Keratinocyte (primary cell): ENCODE data around the gene KIF25. TPM values are rescaled to one million over a fixed set of nuclear protein-coding genes. Genes with fewer than 3 reads are reported as not detected.

Experiments used
- DNase-seq: peaks from one replicate; pipeline ENCODE4 v3.0.0-alpha.2; 2011; ENCODE audit warnings: low read depth, missing footprints, low spot score
- FAIRE-seq: peaks from 2 replicates; lab custom pipeline; 2011; peaks lifted over from hg19 to GRCh38; lab: Jason Lieb, UNC
- H2AFZ ChIP-seq: 2 replicates; pipeline ENCODE4 v1.6.0; 2012; ENCODE audit warnings: low read length, control low read depth, inconsistent platforms; ENCODE audit not compliant: control insufficient read depth
- H3K27ac ChIP-seq: 2 replicates; pipeline ENCODE4 v1.5.1; 2011; ENCODE audit warnings: low read length; ENCODE audit not compliant: control insufficient read depth, insufficient read depth
- H3K27me3 ChIP-seq: 3 replicates; pipeline ENCODE4 v1.6.0; 2011; ENCODE audit warnings: low read length; ENCODE audit not compliant: control insufficient read depth, insufficient read depth; ENCODE audit errors: extremely low read depth
- H3K36me3 ChIP-seq, 2 experiments: 2 replicates in 1 of 2; 3 replicates in 1 of 2; pipeline ENCODE4 v1.5.1; 2011; ENCODE audit warnings: low read length in 2 of 2, mild to moderate bottlenecking in 1 of 2; ENCODE audit not compliant: control insufficient read depth in 2 of 2, insufficient read depth in 2 of 2; ENCODE audit errors: extremely low read depth in 1 of 2
- H3K4me1 ChIP-seq: 3 replicates; pipeline ENCODE4 v1.5.1; 2011; ENCODE audit warnings: low read length; ENCODE audit not compliant: control insufficient read depth, insufficient read depth; ENCODE audit errors: extremely low read depth
- H3K4me2 ChIP-seq: 3 replicates; pipeline ENCODE4 v1.6.0; 2011; ENCODE audit warnings: low read depth, low read length; ENCODE audit not compliant: control insufficient read depth, insufficient read depth; ENCODE audit errors: extremely low read depth
- H3K4me3 ChIP-seq, 3 experiments: fragments of 200-600 bp in 1 of 3; sonication (generic) in 1 of 3; 2 replicates in 2 of 3; 3 replicates in 1 of 3; pipeline ENCODE4 v1.5.1; 2011 to 2016; ENCODE audit warnings: low read length in 3 of 3, mild to moderate bottlenecking in 3 of 3, control low read depth in 2 of 3, inconsistent platforms in 1 of 3, low read depth in 1 of 3, mixed read lengths in 1 of 3, mixed run types in 1 of 3, moderate library complexity in 1 of 3; ENCODE audit not compliant: control insufficient read depth in 2 of 3, insufficient read depth in 2 of 3; ENCODE audit errors: extremely low read depth in 1 of 3
- H3K79me2 ChIP-seq: 2 replicates; pipeline ENCODE4 v1.6.0; 2012; ENCODE audit warnings: low read length; ENCODE audit not compliant: control insufficient read depth, insufficient read depth
- H3K9ac ChIP-seq: 3 replicates; pipeline ENCODE4 v1.6.0; 2011; ENCODE audit warnings: low read length; ENCODE audit not compliant: control insufficient read depth, insufficient read depth; ENCODE audit errors: extremely low read depth
- H3K9me1 ChIP-seq: 3 replicates; pipeline ENCODE4 v1.6.0; 2011; ENCODE audit warnings: low read length; ENCODE audit not compliant: control insufficient read depth, insufficient read depth; ENCODE audit errors: extremely low read depth
- H3K9me3 ChIP-seq: 2 replicates; pipeline ENCODE4 v1.5.1; 2012; ENCODE audit warnings: low read depth, low read length; ENCODE audit not compliant: control insufficient read depth
- H4K20me1 ChIP-seq: 3 replicates; pipeline ENCODE4 v1.6.0; 2011; ENCODE audit warnings: low read length; ENCODE audit not compliant: control insufficient read depth, insufficient read depth; ENCODE audit errors: extremely low read depth
- EZH2 ChIP-seq: IDR thresholded peaks from one replicate; pipeline ENCODE4 v1.6.1; 2012; ENCODE audit warnings: inconsistent platforms, mild to moderate bottlenecking, low read length, moderate library complexity
- dilution Hi-C: fragments of 300-500 bp; cut with MboI; formaldehyde crosslinking; loops from one replicate; pipeline ENCODE4 v1.7.0; 2020; ENCODE audit warnings: low sequenced_read_pairs; ENCODE audit not compliant: extremely low pct_ligation_motif_present
- polyA plus RNA-seq, 5 experiments: library from polyadenylated mRNA; depleted of rRNA in 3 of 5; stranded (reverse) in 3 of 5; stranded (forward) in 1 of 5; unstranded in 1 of 5; fragments of >200 nt; gene quantifications; 1 replicate in 1 of 5; 2 replicates in 3 of 5; 3 replicates in 1 of 5; pipeline versions ENCODE4 v1.2.1 to v1.2.3, GENCODE V29; 2011 to 2012; ENCODE audit warnings: missing spikeins in 2 of 5, low read depth in 1 of 5, low replicate concordance in 1 of 5
- TF ChIP-seq, protein P1 (sequence below), 3 experiments: IDR thresholded peaks in 1 of 3; conservative IDR thresholded peaks in 1 of 3; optimal IDR thresholded peaks in 1 of 3; 2 replicates in 2 of 3; 3 replicates in 1 of 3; pipeline versions ENCODE3 to v1.5.1; 2011; ENCODE audit warnings: low read length in 3 of 3, mild to moderate bottlenecking in 3 of 3, moderate library complexity in 2 of 3, control low read depth in 1 of 3, inconsistent platforms in 1 of 3; ENCODE audit not compliant: insufficient read depth in 2 of 3; ENCODE audit errors: extremely low read depth in 1 of 3

KIF25 gene
- polyA plus RNA-seq, 1 donor (not counting 4 experiments of a cell fraction or from before 2014, with no cell fraction given): not detected

DNA sequence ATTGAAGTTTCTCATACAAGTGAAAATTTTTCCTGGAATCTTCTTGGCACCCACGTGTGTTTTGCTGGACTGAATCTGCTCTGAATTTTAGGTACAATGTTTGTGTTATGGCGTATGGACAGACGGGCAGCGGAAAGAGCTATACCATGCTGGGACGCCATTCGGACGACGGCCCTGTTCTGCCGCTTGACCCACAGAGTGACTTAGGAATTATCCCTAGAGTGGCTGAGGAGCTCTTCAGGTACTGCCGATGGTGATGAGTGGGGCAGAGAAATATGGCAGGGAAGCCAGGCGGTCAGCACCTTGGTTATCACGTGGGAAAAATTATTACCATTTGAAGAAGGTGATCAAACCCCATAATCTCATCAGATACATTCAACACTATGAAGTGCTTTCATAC, 36.3 kb downstream of the KIF25 start:
- H3K9me1 ChIP-seq: no peaks in the 10 kb centered on the region

DNA sequence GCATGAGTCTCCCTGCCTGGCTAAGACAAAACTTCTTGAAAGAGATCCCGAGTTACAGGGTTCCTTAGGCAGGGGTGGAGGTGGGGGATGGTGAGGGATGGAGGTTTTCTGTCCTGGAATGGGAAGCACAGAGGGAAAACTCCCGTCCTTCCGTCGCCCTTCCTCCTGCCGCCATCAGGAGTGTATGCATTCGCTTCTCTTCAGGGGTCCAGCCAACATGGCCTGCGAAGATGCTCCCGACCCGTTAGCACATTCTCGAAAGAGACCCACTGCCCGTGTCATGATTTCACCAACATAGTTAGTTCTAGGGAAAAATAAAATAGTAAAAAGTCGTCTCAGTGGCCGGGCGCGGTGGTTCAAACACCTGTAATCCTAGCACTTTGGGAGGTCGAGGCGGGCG, 37.1 kb downstream of the KIF25 start:
- FAIRE-seq (no peak), DNase-seq (no peak)
- H4K20me1 ChIP-seq: no peaks in the 10 kb centered on the region
- no peak overlapping the region for H2AFZ ChIP-seq
- H3K9me3 ChIP-seq: no peaks in the 10 kb centered on the region
- H3K36me3 ChIP-seq: no peaks in the 10 kb centered on the region
- H3K27me3 ChIP-seq: peaks cover 17% of the 10 kb centered on the region
- no peak overlapping the region for H3K4me2 ChIP-seq
- H3K4me1 ChIP-seq: peaks cover 10% of the 10 kb centered on the region
- H3K9ac ChIP-seq: no peak overlapping the region
- no peaks in the 10 kb centered on the region for H3K9me1 ChIP-seq
- dilution Hi-C loops: no loop called here
- no peaks in the 10 kb centered on the region for H3K79me2 ChIP-seq
- TF ChIP-seq, protein P1, sequence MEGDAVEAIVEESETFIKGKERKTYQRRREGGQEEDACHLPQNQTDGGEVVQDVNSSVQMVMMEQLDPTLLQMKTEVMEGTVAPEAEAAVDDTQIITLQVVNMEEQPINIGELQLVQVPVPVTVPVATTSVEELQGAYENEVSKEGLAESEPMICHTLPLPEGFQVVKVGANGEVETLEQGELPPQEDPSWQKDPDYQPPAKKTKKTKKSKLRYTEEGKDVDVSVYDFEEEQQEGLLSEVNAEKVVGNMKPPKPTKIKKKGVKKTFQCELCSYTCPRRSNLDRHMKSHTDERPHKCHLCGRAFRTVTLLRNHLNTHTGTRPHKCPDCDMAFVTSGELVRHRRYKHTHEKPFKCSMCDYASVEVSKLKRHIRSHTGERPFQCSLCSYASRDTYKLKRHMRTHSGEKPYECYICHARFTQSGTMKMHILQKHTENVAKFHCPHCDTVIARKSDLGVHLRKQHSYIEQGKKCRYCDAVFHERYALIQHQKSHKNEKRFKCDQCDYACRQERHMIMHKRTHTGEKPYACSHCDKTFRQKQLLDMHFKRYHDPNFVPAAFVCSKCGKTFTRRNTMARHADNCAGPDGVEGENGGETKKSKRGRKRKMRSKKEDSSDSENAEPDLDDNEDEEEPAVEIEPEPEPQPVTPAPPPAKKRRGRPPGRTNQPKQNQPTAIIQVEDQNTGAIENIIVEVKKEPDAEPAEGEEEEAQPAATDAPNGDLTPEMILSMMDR (optimal IDR thresholded peaks at IDR 0.05 in 1 of 3, IDR thresholded peaks at IDR 0.05 in 1 of 3, conservative IDR thresholded peaks at IDR 0.05 in 1 of 3; ENCODE audit: extremely low read depth in 1 of 3, insufficient read depth in 2 of 3, low read length in 3 of 3): no peak
- no peak for TF ChIP-seq EZH2
- H3K4me3 ChIP-seq: no peak overlapping the region
- no peak overlapping the region for H3K27ac ChIP-seq

More for the DNA sequence above, 36.3 kb downstream of the KIF25 start:
- H2AFZ ChIP-seq: no peak overlapping the region
- H3K4me1 ChIP-seq: peaks cover 10% of the 10 kb centered on the region
- H3K9ac ChIP-seq: no peak overlapping the region
- DNase-seq (no peak), FAIRE-seq (no peak)
- H4K20me1 ChIP-seq: no peaks in the 10 kb centered on the region
- H3K79me2 ChIP-seq: no peaks in the 10 kb centered on the region
- dilution Hi-C loops: no loop called here
- H3K4me2 ChIP-seq: no peak overlapping the region
- no peaks in the 10 kb centered on the region for H3K9me3 ChIP-seq
- peaks cover 17% of the 10 kb centered on the region for H3K27me3 ChIP-seq
- H3K4me3 ChIP-seq: no peak overlapping the region
- TF ChIP-seq EZH2: no peak
- TF ChIP-seq, protein P1 (optimal IDR thresholded peaks at IDR 0.05 in 1 of 3, IDR thresholded peaks at IDR 0.05 in 1 of 3, conservative IDR thresholded peaks at IDR 0.05 in 1 of 3; ENCODE audit: extremely low read depth in 1 of 3, insufficient read depth in 2 of 3, low read length in 3 of 3): no peak
- H3K36me3 ChIP-seq: no peaks in the 10 kb centered on the region
- no peak overlapping the region for H3K27ac ChIP-seq
